GM10266 (cell line): Measurements from ENCODE around the gene IL36RN.

Experiments
- DNase-seq: peaks from one replicate; pipeline ENCODE4 v3.0.0; 2012; ENCODE audit errors: extremely low spot score
- TF ChIP-seq, protein P1 (sequence below): IDR thresholded peaks from 2 replicates; pipeline ENCODE4 v1.5.1; 2012; ENCODE audit warnings: mild to moderate bottlenecking, low read depth; ENCODE audit not compliant: control insufficient read depth, insufficient read depth; ENCODE audit errors: missing control alignments

The IL36RN gene

DNA sequence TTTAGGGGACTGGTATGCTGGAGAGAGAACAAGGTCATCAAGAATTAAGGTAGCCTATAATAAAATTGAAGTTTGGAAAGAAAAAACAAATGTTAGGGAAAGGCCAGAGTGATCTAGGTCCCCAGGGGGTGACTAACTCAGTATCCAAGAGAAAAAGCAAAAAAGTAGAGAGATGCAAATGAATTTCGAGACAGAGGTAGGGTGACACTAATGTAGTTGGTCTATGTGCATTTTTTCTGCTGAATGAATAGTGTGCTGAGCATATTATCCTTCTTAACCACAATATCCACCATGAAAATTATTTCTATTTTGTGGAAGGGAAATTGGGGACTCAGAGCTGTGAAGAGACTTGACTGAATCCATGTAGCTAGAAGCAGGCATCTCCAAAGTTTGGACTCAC is 44.0 kb upstream of the IL36RN start:
- TF ChIP-seq, protein P1, sequence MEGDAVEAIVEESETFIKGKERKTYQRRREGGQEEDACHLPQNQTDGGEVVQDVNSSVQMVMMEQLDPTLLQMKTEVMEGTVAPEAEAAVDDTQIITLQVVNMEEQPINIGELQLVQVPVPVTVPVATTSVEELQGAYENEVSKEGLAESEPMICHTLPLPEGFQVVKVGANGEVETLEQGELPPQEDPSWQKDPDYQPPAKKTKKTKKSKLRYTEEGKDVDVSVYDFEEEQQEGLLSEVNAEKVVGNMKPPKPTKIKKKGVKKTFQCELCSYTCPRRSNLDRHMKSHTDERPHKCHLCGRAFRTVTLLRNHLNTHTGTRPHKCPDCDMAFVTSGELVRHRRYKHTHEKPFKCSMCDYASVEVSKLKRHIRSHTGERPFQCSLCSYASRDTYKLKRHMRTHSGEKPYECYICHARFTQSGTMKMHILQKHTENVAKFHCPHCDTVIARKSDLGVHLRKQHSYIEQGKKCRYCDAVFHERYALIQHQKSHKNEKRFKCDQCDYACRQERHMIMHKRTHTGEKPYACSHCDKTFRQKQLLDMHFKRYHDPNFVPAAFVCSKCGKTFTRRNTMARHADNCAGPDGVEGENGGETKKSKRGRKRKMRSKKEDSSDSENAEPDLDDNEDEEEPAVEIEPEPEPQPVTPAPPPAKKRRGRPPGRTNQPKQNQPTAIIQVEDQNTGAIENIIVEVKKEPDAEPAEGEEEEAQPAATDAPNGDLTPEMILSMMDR = no peak
- DNase-seq = no peak

DNA sequence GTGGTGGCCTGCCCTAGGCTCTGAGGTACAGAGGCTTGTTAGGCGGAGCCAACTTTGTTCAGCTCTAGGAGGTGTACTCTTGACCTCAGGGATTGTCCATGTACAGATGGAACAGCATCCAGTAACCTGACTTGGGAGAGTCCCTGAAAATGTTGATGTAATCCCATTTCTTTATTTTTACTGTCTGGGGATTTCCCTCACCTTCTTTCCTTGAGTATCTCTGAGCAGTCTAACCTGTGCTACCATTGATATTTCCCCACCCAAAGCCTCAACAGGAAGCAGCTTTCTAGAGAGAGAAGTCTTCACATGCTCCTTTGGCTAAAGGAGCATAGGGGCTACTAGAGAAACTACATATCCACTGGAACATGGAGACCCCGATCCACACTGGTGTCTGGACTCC is 43.3 kb upstream of the IL36RN start:
- TF ChIP-seq, protein P1 = no peak
- DNase-seq = no peak

DNA sequence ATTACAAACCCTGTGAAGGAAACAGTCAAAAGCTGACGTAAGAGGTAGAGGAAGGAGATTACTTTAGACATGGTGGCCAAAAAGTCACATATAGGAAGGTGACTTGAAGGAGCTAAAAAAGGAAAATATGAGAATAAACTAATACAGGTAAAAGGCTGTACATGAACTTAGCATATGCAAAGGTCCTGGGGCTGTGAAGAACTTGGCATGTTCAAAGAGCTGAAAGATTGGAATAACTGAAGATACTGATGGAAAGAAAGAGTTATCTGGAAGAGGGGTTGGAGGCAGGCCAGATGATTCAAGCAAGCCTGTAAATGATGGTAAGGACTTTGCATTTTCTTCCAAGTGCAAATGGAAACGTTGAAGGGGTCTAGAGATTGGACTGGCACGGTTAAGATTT is 40.5 kb upstream of the IL36RN start:
- TF ChIP-seq, protein P1 = no peak
- no peak for DNase-seq

DNA sequence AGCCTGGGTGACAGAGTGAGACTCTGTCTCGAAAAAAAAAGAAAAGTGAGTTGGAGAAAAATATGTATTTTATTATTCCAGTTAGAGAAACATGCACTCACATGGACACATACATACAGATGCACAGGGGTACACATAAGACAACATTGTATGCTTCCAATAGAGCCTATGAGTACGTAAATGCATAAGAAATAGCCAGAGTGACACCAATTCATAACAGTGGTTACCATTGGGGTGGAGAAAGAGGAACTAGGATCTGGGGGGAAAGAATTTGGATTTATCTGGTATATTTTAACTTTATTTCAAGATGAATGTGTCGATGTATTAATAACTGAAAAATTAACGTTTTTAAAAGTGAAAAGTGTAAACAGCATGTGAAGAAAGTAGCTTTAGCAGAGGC is 37.7 kb upstream of the IL36RN start:
- TF ChIP-seq, protein P1 = no peak

DNA sequence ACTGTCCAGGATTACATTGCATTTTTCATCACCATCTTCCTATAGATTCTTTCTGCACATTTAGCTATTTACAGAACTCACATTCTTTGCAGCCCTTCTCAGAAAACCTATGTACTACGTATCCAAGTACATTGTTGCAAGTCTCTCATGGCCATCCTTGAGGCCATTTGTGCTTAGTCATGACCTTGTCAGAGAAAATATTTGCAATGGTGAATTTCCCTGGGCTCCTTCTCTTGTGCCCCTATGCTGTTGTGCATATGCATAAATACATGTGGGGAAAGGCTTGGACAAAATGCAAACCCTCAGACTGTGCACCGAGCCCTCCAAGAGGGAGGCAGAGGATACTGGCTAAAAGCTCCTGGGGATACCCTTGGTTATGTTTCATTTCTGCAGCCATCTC is 34.2 kb upstream of the IL36RN start:
- no peak for DNase-seq
- TF ChIP-seq, protein P1 = no peak

More for the DNA sequence above, 37.7 kb upstream of the IL36RN start:
- DNase-seq = no peak

DNA sequence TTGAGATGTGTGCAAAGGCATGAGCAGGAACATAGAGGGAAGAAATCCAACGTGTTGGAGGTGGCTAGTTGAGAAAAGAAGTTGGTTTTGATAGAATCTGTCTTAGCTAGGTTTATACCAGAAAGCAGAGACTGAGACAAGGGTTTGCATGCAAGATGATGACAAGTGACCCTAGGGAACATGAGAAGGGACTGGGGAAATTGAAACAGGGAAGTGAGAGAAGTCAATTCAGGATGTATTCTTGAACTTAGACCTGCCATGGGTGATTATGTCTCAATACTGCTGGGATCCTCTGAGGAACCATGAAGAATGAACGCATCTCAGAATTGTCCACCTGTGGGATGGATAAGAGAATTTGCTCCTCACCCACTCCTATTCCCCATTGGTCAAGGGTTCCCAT is 33.3 kb upstream of the IL36RN start:
- TF ChIP-seq, protein P1 = no peak
- DNase-seq = no peak

DNA sequence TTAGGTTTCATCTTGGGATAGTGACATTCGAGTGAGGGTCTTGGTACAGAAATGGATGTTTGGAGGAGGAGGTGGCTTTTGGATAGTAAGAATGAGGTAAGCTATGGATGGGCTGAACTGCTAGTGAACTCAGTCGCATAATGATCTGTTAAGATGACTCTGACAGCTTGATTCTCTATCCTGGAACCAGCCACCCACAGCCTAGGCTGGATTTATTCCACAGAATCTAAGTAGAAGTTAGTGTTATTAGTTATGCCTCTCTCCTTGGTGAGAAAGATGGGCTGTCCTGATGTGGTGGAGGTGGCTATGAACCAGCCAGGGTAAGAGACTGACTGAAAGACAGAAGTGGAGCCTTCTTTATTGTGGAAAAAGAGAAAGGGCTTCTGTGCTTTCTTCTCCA is 31.3 kb upstream of the IL36RN start:
- TF ChIP-seq, protein P1 = no peak
- DNase-seq = no peak
